Mesothelial cell of epicardium (in vitro differentiated cells): ENCODE data around the gene STXBP5. TPM values are rescaled to one million over a fixed set of nuclear protein-coding genes. Genes with fewer than 3 reads are reported as not detected.
A peak's percentile ranks its signal among the peaks of the same experiment; 100 is the strongest.
"Not testable (repeated sequence)": the region's sequence is repeated elsewhere in the genome, so short reads cannot be mapped to it uniquely, and the experiment has no call there.

ENCODE experiments used
- DNase-seq, 2 experiments: peaks; one replicate each; pipeline ENCODE4 v3.0.0; 2021; ENCODE audit warnings: low spot score in 2 of 2; ENCODE audit not compliant: unreplicated experiment in 2 of 2
- H3K27ac Mint-ChIP-seq: 2 replicates; pipeline ENCODE4 v1.8.0; 2021; ENCODE audit warnings: mixed read lengths
- H3K27me3 Mint-ChIP-seq: 2 replicates; pipeline ENCODE4 v1.8.0; 2021; ENCODE audit warnings: low read depth, mixed read lengths
- H3K36me3 Mint-ChIP-seq: 2 replicates; pipeline ENCODE4 v1.8.0; 2021; ENCODE audit warnings: mixed read lengths
- H3K4me1 Mint-ChIP-seq: 2 replicates; pipeline ENCODE4 v1.8.0; 2021; ENCODE audit warnings: mixed read lengths
- H3K4me3 Mint-ChIP-seq: 2 replicates; pipeline ENCODE4 v1.8.0; 2021; ENCODE audit warnings: mild to moderate bottlenecking, moderate library complexity, mixed read lengths
- H3K9me3 Mint-ChIP-seq: 2 replicates; pipeline ENCODE4 v1.8.0; 2021; ENCODE audit warnings: mixed read lengths
- total RNA-seq: library from RNA; stranded (reverse); gene quantifications from 3 replicates; pipeline ENCODE4 v1.2.1, GENCODE V29; 2021
- TF ChIP-seq, protein P1 (sequence below): fragments of 200-600 bp; sonication (generic); IDR thresholded peaks from one replicate; pipeline ENCODE4 v1.5.0; 2021; ENCODE audit warnings: antibody characterized with exemption; ENCODE audit not compliant: unreplicated experiment

Gene STXBP5
- total RNA-seq, 1 donor from 2014 or later: 22.0 TPM

DNA sequence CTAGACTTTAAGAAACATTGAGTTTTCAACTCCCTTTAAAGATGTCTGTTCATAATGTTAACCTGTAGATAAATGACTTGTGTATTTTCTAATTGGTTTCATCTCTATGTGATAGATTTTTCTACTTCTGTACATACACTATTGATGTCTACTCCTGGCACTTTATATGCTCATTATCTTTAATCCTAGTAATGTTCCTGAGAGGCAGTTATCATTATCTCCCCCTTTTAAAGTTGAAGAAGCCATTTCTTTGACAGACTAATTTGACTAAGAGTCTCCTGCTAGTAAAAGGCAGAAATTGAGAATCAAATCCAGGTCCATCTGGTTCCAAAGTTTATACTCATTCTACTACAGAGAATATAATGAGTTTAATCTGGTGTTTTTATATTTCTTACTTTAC lies 167.1 kb downstream of the STXBP5 start:
- no peak overlapping the region for H3K27ac Mint-ChIP-seq
- no peaks in the 10 kb centered on the region for H3K27me3 Mint-ChIP-seq
- no peaks in the 10 kb centered on the region for H3K9me3 Mint-ChIP-seq
- H3K36me3 Mint-ChIP-seq: peaks cover 14% of the 10 kb centered on the region
- TF ChIP-seq, protein P1, sequence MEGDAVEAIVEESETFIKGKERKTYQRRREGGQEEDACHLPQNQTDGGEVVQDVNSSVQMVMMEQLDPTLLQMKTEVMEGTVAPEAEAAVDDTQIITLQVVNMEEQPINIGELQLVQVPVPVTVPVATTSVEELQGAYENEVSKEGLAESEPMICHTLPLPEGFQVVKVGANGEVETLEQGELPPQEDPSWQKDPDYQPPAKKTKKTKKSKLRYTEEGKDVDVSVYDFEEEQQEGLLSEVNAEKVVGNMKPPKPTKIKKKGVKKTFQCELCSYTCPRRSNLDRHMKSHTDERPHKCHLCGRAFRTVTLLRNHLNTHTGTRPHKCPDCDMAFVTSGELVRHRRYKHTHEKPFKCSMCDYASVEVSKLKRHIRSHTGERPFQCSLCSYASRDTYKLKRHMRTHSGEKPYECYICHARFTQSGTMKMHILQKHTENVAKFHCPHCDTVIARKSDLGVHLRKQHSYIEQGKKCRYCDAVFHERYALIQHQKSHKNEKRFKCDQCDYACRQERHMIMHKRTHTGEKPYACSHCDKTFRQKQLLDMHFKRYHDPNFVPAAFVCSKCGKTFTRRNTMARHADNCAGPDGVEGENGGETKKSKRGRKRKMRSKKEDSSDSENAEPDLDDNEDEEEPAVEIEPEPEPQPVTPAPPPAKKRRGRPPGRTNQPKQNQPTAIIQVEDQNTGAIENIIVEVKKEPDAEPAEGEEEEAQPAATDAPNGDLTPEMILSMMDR: no peak
- peaks cover 1% of the 10 kb centered on the region for H3K4me1 Mint-ChIP-seq
- no peak overlapping the region for H3K4me3 Mint-ChIP-seq
- no peak for DNase-seq

DNA sequence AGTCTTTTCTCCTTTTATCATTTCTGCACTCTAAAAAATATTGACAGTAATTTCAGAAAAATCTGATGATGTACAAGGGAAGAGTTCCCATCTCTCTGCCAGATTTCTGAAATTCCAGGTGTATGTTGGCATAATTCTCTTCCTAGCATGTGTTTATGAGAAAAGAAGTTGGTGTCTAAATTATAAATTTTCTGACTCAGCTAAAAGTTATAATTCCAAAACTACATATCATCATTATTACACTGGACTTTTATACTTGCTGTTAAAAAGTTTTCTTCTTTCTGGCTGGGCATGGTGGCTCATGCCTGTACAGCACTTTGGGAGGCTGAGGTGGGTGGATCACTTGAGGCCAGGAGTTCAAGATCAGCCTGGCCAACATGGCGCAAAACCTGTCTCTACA lies 168.6 kb downstream of the STXBP5 start:
- Mint-ChIP-seq H3K4me3 (no peak overlapping the region), H3K27me3 (no peaks in the 10 kb centered on the region), H3K36me3 (peaks cover 10% of the 10 kb centered on the region), H3K9me3 (no peaks in the 10 kb centered on the region), H3K27ac (no peak overlapping the region), H3K4me1 (peaks cover 1% of the 10 kb centered on the region)
- TF ChIP-seq, protein P1: no peak
- DNase-seq: no peak

DNA sequence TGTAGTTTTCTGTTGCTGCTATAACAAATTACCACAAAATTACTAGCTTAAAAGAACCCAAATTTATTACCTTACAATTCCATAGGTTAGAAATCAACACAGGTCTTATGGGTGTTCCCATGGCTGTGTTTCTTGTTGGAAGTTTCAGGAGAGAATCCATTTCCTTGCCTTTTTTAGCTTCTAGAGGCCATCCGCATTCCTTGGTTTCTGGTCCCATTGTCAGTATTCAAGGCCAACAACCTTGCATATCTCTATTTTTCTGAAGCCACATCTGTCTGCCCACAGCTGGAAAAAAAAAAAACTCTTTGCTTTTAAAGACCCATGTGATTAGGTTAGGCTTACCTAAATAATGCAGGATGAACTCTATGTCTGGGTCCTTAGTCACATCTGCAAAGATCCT lies 174.6 kb downstream of the STXBP5 start:
- H3K27ac Mint-ChIP-seq: no peak overlapping the region
- H3K4me3 Mint-ChIP-seq: no peak overlapping the region
- TF ChIP-seq, protein P1: no peak
- H3K4me1 Mint-ChIP-seq: no peaks in the 10 kb centered on the region
- H3K36me3 Mint-ChIP-seq: peaks cover 46% of the 10 kb centered on the region
- H3K9me3 Mint-ChIP-seq: peaks cover 18% of the 10 kb centered on the region
- no peaks in the 10 kb centered on the region for H3K27me3 Mint-ChIP-seq
- no peak for DNase-seq

DNA sequence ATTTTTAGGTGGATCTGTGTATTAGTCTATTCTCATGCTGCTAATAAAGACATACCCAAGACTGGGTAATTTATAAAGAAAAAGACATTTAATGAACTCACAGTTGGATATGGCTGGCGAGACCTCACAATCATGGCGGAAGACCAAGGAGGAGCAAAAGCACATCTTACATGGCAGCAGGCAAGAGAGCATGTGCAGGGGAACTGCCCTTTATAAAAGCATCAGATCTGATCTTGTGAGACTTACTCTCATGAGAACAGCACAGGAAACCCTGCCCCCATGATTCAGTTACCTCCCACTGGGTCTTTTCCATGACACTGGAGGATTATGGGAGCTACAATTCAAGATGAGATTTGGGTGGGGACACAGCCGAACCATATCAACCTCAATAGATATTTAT lies 176.6 kb downstream of the STXBP5 start:
- H3K27me3 Mint-ChIP-seq, H3K27ac Mint-ChIP-seq, H3K4me3 Mint-ChIP-seq, DNase-seq, H3K4me1 Mint-ChIP-seq: not testable (repeated sequence)
- Mint-ChIP-seq H3K36me3 (peaks cover 51% of the 10 kb centered on the region), H3K9me3 (peaks cover 18% of the 10 kb centered on the region)

DNA sequence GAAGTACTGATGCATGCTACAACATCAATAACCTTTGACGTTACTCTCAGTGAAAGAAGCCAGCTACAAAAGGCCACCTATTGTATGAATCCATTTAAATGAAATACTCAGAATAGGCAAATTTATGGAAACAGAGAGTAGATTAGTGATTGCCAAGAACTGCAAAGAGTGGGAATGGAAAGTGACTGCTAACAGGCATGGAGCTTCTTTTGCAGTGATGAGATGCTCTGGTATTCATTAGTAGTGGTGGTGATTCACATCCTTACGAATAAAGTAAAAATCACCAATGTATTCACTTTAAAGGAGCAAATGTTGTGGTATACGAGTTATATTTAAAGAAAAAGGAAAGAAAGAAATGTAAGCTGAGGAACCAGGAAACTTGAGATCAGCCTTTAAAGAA lies 177.5 kb downstream of the STXBP5 start:
- peaks cover 18% of the 10 kb centered on the region for H3K9me3 Mint-ChIP-seq
- H3K4me1 Mint-ChIP-seq: peaks cover 2% of the 10 kb centered on the region
- DNase-seq: no peak
- no peak overlapping the region for H3K4me3 Mint-ChIP-seq
- no peaks in the 10 kb centered on the region for H3K27me3 Mint-ChIP-seq
- no peak overlapping the region for H3K27ac Mint-ChIP-seq
- H3K36me3 Mint-ChIP-seq: peaks cover 48% of the 10 kb centered on the region
- TF ChIP-seq, protein P1: no peak

DNA sequence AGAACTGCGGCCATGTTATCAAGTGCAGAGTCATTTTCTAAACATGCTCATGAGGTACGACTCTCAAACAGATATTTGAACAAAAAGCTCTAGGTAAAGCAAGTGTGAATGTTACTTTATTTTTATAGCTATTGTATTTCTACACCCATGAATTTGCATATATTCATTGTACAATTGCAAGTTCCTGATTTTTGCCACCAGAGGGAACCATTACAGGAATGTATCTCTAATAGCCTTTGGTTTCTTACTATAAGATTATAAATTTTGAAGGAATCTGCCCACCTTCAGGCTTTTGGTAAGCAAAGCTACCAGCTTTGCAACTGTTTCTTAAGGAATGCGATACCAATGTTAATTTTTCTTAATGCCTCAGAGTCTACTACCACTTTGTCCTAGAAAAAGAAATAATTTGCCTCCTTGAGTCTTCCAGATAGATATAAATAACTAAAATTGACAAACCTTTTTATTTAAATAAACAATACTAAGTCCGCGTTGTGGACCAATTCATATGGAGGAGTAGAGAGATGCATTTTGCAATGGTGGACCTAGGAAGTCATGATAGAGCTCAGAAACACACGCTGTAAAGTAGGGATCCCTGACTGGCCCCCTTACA lies 178.8 kb downstream of the STXBP5 start:
- H3K4me3 Mint-ChIP-seq: no peak overlapping the region
- H3K9me3 Mint-ChIP-seq: peaks cover 18% of the 10 kb centered on the region
- TF ChIP-seq, protein P1: peak; percentile 64
- H3K27ac Mint-ChIP-seq: no peak overlapping the region
- H3K27me3 Mint-ChIP-seq: no peaks in the 10 kb centered on the region
- no peak for DNase-seq
- peaks cover 6% of the 10 kb centered on the region for H3K4me1 Mint-ChIP-seq
- peaks cover 42% of the 10 kb centered on the region for H3K36me3 Mint-ChIP-seq
